ENCODE results near the gene RGS19. TPM values are rescaled to one million over a fixed set of nuclear protein-coding genes. Genes with fewer than 3 reads are reported as not detected.

The RGS19 gene
- total RNA-seq, 1 donor from 2014 or later = 57.5 TPM

DNA sequence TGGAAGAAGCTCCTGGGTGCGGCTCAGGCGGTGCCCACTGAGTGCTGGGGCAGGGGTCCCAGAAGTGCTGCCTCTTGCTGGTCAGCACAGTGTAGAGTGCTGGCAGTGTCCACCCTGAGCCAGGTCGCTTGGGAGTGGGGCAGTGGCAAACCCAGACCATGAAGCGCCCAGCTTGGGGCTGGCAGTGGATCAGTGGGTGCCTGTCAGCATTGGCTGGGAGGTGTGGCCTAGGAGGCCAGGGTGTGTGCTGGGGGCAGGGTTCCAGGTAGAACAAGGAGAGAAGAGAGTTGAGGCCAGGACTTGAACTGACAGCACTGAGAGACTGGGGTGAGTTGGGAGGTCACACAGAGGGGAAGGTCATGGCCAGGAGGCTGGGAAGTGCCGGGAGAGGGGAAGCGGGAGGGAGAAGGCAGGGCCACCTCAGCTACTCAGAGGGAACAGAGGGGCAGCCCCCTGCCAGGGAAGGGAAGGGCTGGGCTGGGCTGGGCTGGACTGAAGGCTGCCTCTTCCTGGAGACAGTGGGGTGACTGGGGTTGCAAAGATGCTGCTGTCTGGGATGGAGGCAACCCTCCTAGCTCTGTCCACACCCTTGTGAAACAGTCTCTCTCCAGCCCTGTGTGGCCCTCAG is 12.2 kb downstream of the RGS19 start:
- peaks cover 32% of the 10 kb centered on the region for H3K4me1 ChIP-seq
- ATAC-seq (no peak), DNase-seq (no peak)
- H3K27me3 ChIP-seq (ENCODE audit: low read depth) = no peaks in the 10 kb centered on the region
- H3K9me3 ChIP-seq = no peaks in the 10 kb centered on the region
- TF ChIP-seq, protein P1, sequence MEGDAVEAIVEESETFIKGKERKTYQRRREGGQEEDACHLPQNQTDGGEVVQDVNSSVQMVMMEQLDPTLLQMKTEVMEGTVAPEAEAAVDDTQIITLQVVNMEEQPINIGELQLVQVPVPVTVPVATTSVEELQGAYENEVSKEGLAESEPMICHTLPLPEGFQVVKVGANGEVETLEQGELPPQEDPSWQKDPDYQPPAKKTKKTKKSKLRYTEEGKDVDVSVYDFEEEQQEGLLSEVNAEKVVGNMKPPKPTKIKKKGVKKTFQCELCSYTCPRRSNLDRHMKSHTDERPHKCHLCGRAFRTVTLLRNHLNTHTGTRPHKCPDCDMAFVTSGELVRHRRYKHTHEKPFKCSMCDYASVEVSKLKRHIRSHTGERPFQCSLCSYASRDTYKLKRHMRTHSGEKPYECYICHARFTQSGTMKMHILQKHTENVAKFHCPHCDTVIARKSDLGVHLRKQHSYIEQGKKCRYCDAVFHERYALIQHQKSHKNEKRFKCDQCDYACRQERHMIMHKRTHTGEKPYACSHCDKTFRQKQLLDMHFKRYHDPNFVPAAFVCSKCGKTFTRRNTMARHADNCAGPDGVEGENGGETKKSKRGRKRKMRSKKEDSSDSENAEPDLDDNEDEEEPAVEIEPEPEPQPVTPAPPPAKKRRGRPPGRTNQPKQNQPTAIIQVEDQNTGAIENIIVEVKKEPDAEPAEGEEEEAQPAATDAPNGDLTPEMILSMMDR (IDR thresholded peaks at IDR 0.05) = no peak
- intact Hi-C loops (cut with DNase I) = no loop called here
- H3K27ac ChIP-seq = no peak overlapping the region
- no peak overlapping the region for H3K4me3 ChIP-seq
- H3K36me3 ChIP-seq = peaks cover 4% of the 10 kb centered on the region

DNA sequence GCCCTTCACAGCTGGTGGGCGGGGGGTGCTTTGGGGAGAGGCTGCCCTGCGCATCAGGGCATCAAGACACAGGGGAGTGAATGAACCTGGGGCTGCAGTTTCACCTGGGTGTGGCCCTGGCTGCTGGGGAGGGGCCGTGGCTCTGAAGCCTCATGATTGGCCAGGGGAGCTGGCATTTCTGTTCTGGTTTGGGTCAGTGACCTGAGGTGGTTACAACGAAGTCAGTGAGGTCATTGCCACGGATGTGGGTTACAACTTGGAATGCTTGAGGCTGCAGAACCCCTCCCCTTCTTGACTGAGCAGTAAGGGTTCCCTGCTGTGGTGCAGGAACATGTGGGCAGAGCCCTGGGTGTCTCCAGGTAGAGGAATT is 13.4 kb downstream of the RGS19 start:
- DNase-seq (no peak), ATAC-seq (no peak)
- H3K4me3 ChIP-seq = no peak overlapping the region
- intact Hi-C loops (cut with DNase I) = no loop called here
- no peaks in the 10 kb centered on the region for H3K9me3 ChIP-seq
- H3K27ac ChIP-seq = no peak overlapping the region
- TF ChIP-seq, protein P1 (IDR thresholded peaks at IDR 0.05) = no peak
- peaks cover 33% of the 10 kb centered on the region for H3K4me1 ChIP-seq
- no peaks in the 10 kb centered on the region for H3K27me3 ChIP-seq (ENCODE audit: low read depth)
- no peaks in the 10 kb centered on the region for H3K36me3 ChIP-seq

DNA sequence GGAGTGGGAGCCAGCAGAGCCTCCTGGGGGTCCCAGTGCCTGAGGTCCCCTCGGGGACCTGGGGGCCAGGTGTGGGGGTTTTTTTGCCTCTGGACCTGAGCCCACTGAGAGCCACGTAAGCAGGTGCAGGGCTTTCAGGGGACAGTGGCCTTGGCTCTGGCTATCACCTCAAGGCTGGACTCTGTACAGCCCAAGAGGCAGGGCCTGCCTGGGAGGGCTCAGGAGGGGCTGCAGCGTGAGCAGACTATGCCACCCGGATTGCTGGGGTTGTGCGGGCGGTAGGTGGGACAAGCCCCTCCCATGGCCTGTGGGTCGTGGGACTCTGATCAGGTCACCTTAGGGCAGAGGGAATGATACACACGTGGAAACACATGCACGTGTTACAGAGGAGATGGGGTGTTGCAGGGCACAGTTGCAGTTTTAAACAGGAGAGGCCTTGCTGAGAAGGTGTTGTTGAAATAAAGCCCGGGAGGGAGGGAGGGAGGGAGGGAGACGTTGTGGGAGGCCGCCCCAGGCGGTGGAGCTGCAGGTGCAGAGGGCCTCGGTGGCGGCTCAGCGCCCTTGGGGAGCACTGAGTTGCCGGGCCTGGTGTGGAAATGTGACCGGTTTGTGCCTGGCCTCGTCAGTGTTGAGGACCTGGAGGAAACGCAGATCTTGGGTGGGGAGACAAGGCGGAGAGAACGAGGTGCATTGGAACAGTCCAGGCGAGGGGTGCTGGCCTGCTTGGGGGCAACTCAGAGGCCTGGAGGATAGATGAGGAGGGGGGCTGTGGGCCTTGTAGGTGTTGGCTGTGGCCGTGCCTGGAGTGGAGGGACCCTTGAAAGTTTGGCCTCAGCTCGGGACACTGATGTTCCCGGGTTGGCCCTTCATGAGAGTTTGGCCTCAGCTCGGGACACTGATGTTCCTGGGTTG is 14.0 kb downstream of the RGS19 start:
- Histone ChIP-seq H3K36me3 (no peaks in the 10 kb centered on the region), H3K27ac (no peak overlapping the region), H3K4me3 (no peak overlapping the region), H3K4me1 (peaks cover 33% of the 10 kb centered on the region), H3K9me3 (no peaks in the 10 kb centered on the region), H3K27me3 (ENCODE audit: low read depth) (no peaks in the 10 kb centered on the region)
- DNase-seq (no peak), ATAC-seq (no peak)
- intact Hi-C loops (cut with DNase I) = no loop called here
- TF ChIP-seq, protein P1 (IDR thresholded peaks at IDR 0.05) = no peak

DNA sequence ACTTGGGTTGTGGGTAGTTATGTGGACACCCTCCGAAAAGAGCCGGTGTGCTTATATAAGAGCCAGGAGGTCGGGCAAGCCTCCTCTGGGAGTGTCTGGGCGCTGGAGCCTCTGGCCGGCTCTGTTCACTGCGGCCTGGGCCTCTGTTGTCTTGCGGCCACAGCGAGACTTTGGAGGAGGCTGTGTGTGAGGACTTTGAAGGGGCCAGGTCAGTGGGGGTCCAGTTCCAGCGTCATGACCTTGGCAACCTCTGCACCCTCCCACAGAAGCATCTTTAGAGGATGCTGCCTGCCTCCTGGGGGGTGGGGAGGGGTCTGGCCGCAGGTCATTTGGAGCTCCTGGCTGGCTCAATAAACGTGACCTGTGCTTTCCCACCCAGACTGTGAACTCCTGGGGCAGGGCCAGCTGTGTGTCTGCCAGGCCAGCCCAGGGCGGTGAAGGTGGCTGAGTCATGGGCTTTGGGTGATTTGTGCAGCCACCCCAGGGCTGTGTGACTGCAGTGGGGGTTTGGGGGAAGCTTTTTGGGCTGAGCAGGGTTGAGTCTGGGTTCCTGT is 15.1 kb downstream of the RGS19 start:
- H3K27me3 ChIP-seq (ENCODE audit: low read depth) = no peaks in the 10 kb centered on the region
- intact Hi-C loops (cut with DNase I) = no loop called here
- DNase-seq (no peak), ATAC-seq (no peak)
- H3K27ac ChIP-seq = no peak overlapping the region
- H3K9me3 ChIP-seq = no peaks in the 10 kb centered on the region
- TF ChIP-seq, protein P1 (IDR thresholded peaks at IDR 0.05) = no peak
- H3K4me3 ChIP-seq = peak overlapping the region; percentile 92
- H3K4me1 ChIP-seq = peaks cover 33% of the 10 kb centered on the region
- no peaks in the 10 kb centered on the region for H3K36me3 ChIP-seq

DNA sequence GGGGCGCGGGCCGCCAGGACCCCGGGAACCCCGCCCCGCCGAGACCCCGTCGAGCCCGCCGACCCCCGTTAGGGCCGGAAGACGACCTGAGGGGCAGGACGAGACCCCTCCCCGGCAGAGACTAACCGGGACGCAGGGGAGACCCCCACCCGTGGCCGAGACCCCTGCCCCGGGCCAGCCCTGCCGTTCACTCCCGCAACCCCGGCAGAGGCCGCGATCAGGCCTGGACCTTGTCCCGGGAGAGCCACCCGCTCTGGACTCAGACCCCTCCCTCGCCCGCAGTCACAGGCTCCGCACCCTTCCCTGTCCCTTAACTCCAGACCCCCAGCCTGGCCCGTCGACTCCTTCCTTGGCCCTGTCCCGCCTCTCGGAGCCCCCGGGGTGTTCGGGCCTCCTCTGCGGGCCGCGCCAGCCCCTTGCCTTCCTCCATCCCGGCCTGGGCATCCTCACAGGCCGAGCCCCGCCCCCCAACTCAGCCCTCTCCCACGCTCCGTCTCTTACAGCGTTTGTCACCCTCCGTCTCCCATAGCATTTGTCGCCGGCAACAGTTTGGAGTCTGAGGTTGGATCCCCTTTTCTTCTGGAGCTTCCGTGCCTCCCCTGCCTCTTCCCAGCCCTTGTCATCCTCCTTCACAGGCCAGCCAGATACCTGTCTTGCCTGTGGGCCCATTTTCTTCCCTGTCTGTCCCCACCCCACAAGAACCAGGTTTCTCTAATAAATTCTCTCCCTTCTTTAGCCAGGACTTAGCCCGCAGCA is 15.8 kb downstream of the RGS19 start:
- Histone ChIP-seq H3K9me3 (no peaks in the 10 kb centered on the region), H3K4me1 (peaks cover 33% of the 10 kb centered on the region), H3K36me3 (no peaks in the 10 kb centered on the region), H3K4me3 (peak overlapping the region; percentile 92), H3K27ac (peak overlapping the region; percentile 88), H3K27me3 (ENCODE audit: low read depth) (no peaks in the 10 kb centered on the region)
- TF ChIP-seq, protein P1 (IDR thresholded peaks at IDR 0.05) = no peak
- ATAC-seq = peak; percentile 4 to 31
- DNase-seq = no peak
- intact Hi-C loops (cut with DNase I) = no loop called here

All from lower lobe of right lung (tissue), 2 donors.